Epithelial cell of proximal tubule (primary cell): Measurements from ENCODE around the gene SCYL3. TPM values are rescaled to one million over a fixed set of nuclear protein-coding genes. Genes with fewer than 3 reads are reported as not detected.
"Not testable (repeated sequence)": the region's sequence is repeated elsewhere in the genome, so short reads cannot be mapped to it uniquely, and the experiment has no call there.

Source experiments
- DNase-seq: peaks from one replicate; pipeline ENCODE4 v3.0.0-alpha.2; 2011; ENCODE audit warnings: low read depth
- H3K4me3 ChIP-seq: 2 replicates; pipeline ENCODE4 v1.5.1; 2011; ENCODE audit warnings: low read depth, mild to moderate bottlenecking, low read length
- total RNA-seq: library from RNA; depleted of rRNA; stranded (reverse); fragments of >200 nt; gene quantifications from 2 replicates; pipeline ENCODE4 v1.2.3, GENCODE V29; 2015
- TF ChIP-seq, protein P1 (sequence below): conservative IDR thresholded peaks from 2 replicates; pipeline ENCODE4 v1.5.1; 2012; ENCODE audit warnings: low read depth, mild to moderate bottlenecking, low read length

Gene SCYL3
- total RNA-seq, 1 donor from 2014 or later, result 4.2 TPM

DNA sequence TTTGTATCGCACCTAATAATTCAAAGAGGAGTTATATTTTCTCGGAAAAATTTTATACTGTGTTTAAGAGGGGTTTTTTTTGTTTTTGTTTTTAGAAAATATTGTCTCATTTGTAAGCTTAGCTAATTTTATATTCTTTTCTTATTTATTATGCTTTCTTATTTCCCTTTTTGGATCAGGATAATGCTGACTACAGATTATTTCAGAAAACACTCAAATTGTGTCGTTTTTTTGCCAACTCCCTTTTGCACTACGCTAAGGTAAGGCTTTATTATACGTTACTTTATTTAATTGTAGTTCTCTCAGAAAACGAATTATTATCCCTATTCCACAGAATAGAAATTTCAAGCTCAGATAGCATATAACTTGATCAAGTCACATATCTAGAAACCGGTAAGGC, 72.2 kb downstream of the SCYL3 start:
- no peak overlapping the region for H3K4me3 ChIP-seq
- no peak for DNase-seq
- TF ChIP-seq, protein P1, sequence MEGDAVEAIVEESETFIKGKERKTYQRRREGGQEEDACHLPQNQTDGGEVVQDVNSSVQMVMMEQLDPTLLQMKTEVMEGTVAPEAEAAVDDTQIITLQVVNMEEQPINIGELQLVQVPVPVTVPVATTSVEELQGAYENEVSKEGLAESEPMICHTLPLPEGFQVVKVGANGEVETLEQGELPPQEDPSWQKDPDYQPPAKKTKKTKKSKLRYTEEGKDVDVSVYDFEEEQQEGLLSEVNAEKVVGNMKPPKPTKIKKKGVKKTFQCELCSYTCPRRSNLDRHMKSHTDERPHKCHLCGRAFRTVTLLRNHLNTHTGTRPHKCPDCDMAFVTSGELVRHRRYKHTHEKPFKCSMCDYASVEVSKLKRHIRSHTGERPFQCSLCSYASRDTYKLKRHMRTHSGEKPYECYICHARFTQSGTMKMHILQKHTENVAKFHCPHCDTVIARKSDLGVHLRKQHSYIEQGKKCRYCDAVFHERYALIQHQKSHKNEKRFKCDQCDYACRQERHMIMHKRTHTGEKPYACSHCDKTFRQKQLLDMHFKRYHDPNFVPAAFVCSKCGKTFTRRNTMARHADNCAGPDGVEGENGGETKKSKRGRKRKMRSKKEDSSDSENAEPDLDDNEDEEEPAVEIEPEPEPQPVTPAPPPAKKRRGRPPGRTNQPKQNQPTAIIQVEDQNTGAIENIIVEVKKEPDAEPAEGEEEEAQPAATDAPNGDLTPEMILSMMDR, result no peak

DNA sequence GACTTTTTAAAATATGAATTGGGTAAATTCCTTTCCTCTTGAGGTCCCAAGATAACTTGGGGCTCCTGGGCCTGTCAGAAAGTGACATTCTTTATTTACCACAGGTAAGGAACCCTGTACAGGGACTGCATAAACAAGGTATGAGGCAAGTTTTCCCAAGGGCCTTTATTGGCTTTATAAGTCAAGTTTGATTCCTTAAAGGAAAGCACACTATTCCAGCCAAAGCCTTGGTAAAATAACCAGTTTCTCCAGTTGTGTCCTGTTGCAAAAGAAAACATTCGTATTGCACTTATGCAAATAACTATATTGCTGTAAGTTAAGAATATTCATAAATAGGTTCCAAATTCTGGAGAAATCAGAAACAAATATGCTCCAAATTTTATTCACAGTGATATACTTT, 77.1 kb downstream of the SCYL3 start:
- H3K4me3 ChIP-seq, result no peak overlapping the region
- DNase-seq, result no peak
- TF ChIP-seq, protein P1, result no peak

GRCh38 chr1:169814265-169814664, 79.4 kb downstream of the SCYL3 start:
- no peak overlapping the region for H3K4me3 ChIP-seq
- DNase-seq, result no peak
- TF ChIP-seq, protein P1, result no peak

DNA sequence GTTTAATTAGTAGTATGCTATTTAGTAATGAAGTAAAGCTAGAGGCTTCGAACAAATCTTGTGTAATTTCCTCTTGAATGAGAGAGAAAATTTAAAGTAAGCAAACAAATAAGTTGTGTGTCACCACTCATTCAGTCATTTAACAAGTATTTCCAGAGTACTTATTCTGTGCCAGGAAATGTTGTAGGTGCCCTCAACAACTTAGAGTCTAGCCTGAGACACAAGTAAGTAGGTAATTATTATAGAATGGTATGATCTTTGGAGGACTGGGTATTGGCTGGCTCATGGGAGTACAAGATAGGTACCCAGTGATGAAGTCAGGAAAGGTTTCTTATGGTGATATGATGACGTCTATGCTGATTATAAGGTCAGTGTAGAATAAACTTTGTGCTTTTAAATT, 81.6 kb downstream of the SCYL3 start:
- no peak overlapping the region for H3K4me3 ChIP-seq
- TF ChIP-seq, protein P1, result no peak
- DNase-seq, result no peak

DNA sequence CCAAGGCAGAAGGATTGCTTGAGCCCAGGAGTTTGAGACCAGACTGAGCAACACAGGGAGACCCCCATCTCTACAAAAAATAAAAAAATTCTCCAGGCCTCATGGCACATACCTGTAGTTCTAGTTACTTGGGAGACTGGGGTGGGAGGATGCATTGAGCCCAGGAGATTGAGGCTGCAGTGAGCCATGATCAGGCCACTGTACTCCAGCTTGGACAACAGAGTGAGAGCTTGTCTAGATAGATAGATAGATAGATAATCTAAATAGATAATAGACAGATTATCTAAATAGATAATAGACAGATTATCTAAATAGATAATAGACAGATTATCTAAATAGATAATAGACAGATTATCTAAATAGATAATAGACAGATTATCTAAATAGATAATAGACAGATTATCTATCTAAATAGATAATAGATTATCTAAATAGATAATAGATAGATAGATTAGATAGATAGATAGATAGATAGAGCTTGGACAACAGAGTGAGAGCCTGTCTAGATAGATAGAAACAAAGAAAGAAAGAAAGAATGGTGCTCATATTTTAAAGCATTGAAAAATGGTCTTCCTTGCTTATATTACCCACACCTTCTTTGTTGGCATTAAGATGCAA, 82.2 kb downstream of the SCYL3 start:
- not testable (repeated sequence) for DNase-seq, H3K4me3 ChIP-seq

- no peak for DNase-seq
- no peak overlapping the region for H3K4me3 ChIP-seq
- TF ChIP-seq, protein P1, result peak; percentile 54
Observed at GRCh38 chr1:169809370-169810095, 84.2 kb downstream of the SCYL3 start.

DNA sequence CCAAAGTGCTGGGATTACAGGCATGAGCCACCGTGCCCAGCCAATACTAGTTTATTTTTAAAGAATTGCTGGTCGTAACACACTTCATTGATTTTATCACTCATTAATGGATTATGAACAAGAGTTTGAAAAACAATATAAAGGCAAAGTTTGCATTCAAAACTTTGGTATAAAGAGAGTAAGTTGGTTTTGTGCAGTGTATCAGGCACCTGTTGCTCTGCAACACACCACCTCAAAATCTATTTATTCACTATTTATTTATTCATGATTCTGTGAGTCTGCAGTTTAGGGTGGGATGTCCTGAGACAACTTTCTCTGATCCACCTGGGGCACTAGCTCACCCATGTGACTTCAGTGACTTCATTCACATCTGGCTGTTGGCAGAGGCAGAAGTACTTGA, 88.8 kb downstream of the SCYL3 start:
- H3K4me3 ChIP-seq, result no peak overlapping the region
- TF ChIP-seq, protein P1, result no peak
- DNase-seq, result no peak
